ENCODE data around the gene B9D2. TPM values are rescaled to one million over a fixed set of nuclear protein-coding genes. Genes with fewer than 3 reads are reported as not detected.

B9D2 gene
- total RNA-seq, 1 donor from 2014 or later, result 7.4 TPM

DNA sequence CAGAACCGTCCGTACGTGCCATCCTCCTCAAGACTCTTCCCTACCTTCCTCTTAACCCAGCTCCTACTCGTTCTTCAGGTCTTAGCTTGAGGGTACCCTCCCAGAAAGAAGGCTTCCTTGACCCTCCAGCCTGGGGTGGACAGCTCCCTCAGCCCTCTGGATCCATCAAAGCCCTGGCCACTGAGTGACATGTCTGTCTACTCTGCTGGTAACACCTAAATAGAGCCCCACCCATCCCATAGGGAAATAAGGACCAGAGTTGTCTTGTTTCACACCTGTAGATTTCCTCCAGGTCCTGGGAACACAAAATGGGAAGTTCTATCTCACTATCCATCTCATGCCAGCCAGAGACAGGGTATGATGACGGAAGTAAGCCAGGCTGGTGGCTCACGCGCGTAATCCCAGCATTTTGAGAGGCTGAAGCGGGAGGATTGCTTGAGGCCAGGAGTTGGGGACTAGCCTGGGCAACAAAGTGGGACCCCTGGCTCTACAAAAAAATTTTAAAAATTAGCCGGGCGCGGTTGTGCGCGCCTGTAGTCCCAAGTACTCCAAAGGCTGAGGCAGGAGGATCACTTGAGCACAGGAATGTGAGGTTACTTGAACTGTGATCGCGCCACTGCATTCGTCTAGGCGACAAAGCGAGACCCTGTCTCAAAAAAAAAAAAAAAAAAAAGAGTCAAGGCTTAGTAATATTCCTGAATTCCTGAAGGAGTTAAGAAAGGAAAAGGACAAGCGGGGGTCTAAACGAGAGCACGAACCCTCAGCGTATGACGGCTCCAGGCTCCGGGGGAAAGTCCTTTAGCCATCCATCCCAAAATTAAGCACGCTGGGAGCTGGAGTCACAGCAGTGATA lies 54.5 kb downstream of the B9D2 start:
- peak; percentile 25 for DNase-seq (ENCODE audit: low read depth)

- peak; percentile 82 for DNase-seq (ENCODE audit: low read depth)
Observed at GRCh38 chr19:41308450-41309179, 55.3 kb downstream of the B9D2 start.

- DNase-seq (ENCODE audit: low read depth), result no peak
Observed at GRCh38 chr19:41307954-41308449, 55.9 kb downstream of the B9D2 start.

- DNase-seq (ENCODE audit: low read depth), result no peak
Observed at GRCh38 chr19:41307090-41307875, 56.7 kb downstream of the B9D2 start.

DNA sequence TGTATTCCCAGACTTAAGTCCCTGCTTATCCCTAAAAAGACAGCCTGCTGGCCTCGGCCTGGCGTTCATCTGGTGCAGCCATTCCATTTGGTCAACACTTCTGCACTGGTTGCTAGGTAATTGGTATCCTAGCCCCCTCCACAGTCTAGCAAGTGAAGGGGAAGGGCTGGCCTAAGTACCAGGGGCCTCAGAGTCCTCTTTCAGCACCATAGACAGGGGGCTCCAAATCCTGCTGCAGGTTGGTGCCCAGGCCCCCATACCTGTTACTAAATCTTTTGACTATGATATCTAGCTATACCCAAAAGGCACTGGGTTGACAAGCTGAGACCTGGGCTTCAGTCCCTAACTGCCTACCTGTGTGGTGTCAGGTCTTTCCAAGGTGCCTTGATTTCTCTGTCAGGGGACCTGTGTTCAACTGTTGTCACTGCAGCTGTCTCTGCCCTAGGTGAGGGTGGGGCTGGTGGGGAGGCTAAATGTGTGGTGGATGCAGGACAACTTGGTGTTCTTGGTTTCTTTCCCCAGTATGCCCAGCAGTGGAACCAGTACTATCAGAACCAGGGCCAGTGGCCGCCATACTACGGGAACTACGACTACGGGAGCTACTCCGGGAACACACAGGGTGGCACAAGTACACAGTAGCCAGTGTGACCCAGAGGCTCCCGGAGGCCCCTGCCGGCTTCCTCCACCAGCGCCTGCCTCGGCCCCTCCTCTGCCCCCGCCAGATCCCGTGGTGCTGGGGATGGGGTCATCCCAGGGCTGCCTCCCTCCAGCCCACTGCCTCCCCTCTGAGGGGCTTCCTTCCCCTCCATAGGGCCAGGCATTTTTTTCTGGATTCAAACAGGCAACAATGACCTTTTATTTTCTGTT lies 57.8 kb downstream of the B9D2 start:
- DNase-seq (ENCODE audit: low read depth), result no peak

DNA sequence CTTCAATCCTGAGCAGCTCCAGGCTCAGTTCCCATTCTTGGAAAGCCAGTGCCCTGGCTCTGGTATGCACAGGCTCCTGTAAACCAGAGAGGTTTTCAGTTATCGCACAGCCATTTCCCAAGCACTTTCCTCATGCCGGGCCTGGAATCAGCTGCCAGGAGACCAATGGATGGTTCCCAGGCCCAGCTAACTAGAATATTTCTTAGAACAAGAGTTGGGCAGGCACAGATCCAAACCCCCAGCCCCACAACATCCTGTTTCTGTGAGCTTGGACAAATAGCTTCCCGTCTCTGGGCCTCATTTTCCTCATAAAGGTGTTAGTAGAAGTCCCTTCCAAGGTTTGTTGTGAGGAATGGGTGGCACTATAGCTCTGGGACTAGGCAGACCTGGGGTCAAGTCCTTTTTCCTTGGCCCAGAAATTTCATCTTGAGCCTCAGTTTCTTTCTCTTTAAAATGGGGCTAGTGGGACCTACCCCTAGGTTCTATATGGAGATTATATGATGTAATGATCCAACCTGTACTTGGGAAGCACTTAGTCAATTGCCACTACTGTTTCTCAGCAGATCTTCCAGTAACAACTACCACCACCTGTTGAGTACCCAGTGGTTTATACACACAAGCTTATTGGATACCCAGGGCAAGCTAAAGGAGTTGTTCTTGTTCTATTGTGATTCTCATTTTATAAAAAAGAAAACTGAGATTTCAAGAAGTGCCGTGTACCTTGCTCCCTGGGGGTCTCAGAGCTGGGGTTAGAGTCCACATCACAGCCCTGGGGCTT lies 59.1 kb downstream of the B9D2 start:
- no peak for DNase-seq (ENCODE audit: low read depth)

Other genes starting within 250 kb of the B9D2 start
- gene CYP2F1, start 249.7 kb downstream of the B9D2 start, total RNA-seq, result not detected in 2 replicates
- 2.2 and 3.1 TPM in 2 replicates for gene CYP2S1, start 170.9 kb downstream of the B9D2 start, total RNA-seq
- gene AXL, start 144.9 kb downstream of the B9D2 start, total RNA-seq, result 151 and 220 TPM in 2 replicates
- 68.1 and 131 TPM in 2 replicates for gene HNRNPUL1, start 99.8 kb downstream of the B9D2 start, total RNA-seq
- gene CCDC97, start 54.0 kb downstream of the B9D2 start, total RNA-seq, result 5.2 and 15.0 TPM in 2 replicates
- gene TGFB1, start 10.2 kb downstream of the B9D2 start, total RNA-seq, result 4.9 and 44.8 TPM in 2 replicates
- 3.0 and 9.0 TPM in 2 replicates for gene TMEM91, start 12.4 kb upstream of the B9D2 start, total RNA-seq
- 5.2 and 8.2 TPM in 2 replicates for gene EXOSC5, start 33.2 kb upstream of the B9D2 start, total RNA-seq
- 35.9 and 73.1 TPM in 2 replicates for gene BCKDHA, start 33.7 kb upstream of the B9D2 start, total RNA-seq
- 0.87 and 2.1 TPM in 2 replicates for gene B3GNT8, start 63.2 kb upstream of the B9D2 start, total RNA-seq
- 39.8 and 58.4 TPM in 2 replicates for gene DMAC2, start 75.8 kb upstream of the B9D2 start, total RNA-seq
- gene ERICH4, start 79.0 kb upstream of the B9D2 start, total RNA-seq, result not detected in 2 replicates
- not detected in 2 replicates for gene CEACAM21, start 212.0 kb upstream of the B9D2 start, total RNA-seq

Measured in renal cortical epithelial cell (primary cell).